Hematopoietic multipotent progenitor cell treated with erythropoietin and hydrocortisone succinate and interleukin-3 and kit ligand, for 4 days (in vitro differentiated cells): ENCODE results near the gene ZNF2.

Experiments used
- DNase-seq: peaks from one replicate; pipeline ENCODE4 v3.0.0-alpha.2; 2015

ZNF2 gene

GRCh38 chr2:95207111-95207961, 41.7 kb downstream of the ZNF2 start, which contains the start of gene ZNF892:
ZNF892 (plus strand) TSS chr2:95207521; CDS start chr2:95207816, 295 bp downstream.
- peak; percentile 93 for DNase-seq

GRCh38 chr2:95208106-95208505, 42.5 kb downstream of the ZNF2 start:
- DNase-seq, result no peak

- DNase-seq, result no peak
Measured at GRCh38 chr2:95215018-95215612, 49.5 kb downstream of the ZNF2 start.

DNA sequence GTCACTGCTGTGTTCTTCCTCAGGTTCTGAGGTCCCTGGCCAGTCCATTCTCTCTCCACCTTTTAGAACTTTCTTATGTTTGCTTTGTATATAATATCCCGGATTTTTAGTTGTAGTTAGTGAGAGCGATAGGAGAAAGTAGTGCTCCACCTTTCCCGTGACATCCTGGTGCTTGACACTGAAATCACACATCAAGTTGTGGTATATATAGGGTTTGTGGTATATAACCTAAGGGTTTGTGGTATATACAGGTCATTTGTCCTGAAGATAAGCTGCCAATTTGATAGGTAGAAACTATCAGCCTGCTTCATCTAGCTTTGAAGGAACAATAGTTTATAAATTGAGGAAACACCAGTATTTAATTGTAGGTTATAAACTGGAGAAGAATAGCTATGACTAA, 54.8 kb downstream of the ZNF2 start:
- DNase-seq, result no peak

DNA sequence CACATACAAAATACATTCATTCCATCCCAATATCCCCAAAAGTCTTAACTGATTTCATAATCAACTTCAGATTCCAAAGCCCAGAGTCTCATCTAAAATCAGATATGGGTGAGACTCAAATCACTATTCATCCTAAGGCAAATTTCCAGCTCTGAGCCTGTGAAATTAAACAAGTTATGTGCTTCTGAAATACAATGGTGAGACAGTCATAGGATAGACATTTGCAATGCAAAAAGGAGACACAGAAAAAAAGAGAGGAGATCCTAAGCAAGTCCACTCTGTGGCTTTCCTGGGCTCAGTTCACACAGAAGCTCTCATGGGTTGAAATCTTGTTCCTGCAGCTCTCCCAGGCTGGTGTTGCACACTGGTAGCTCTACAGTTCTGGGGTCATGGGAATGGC, 60.0 kb downstream of the ZNF2 start:
- DNase-seq, result no peak

DNA sequence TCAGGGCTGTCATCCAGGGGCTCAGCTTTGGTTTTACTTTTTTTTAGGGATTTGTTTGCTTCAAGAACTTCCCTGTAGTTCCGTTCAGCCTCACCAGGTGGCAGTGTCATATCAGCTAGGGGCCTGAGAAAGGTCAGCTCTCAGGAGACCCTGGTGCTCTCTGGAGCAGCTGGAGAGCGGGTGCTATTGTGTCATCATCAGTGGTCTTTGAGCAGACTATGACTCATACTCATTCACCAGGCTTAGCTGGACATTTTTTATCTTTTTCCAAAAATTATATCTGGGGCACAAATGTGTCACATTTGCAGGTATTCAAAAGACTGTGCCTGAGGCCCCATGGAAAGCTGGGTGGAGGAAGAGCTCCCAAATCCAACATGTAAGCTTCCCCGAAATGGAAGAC, 66.1 kb downstream of the ZNF2 start:
- DNase-seq, result peak; percentile 73

GRCh38 chr2:95232232-95232631, 66.6 kb downstream of the ZNF2 start:
- no peak for DNase-seq
